ENCODE results near the gene SPEG. TPM values are rescaled to one million over a fixed set of nuclear protein-coding genes. Genes with fewer than 3 reads are reported as not detected.
A peak's percentile ranks its signal among the peaks of the same experiment; 100 is the strongest.

The SPEG gene
- total and polyA plus RNA-seq, 2 of the 13 experiments (the other 11 are each of a cell fraction or from before 2014, with no cell fraction given), result 0.18 to 0.24 TPM

- TF ChIP-seq ASH2L (IDR thresholded peaks at IDR 0.05; ENCODE audit: insufficient read length, low read depth, low read length) (no peak), HMGA1 (CRISPR knock-in tag; conservative IDR thresholded peaks at IDR 0.05) (no peak), ZNF335 (CRISPR knock-in tag; IDR thresholded peaks at IDR 0.05) (0 out of 2 replicates have a peak, but pooled peaks have one; percentile 7), ATRX (CRISPR knock-in tag; IDR thresholded peaks at IDR 0.05; ENCODE audit: borderline replicate concordance) (no peak; the same call in 1 of the 2 replicates), ZNF3 (CRISPR knock-in tag; IDR thresholded peaks at IDR 0.05) (no peak), ZNF574 (CRISPR knock-in tag; IDR thresholded peaks at IDR 0.05) (no peak), ZBTB37 (CRISPR knock-in tag; IDR thresholded peaks at IDR 0.05) (no peak), CREB3 (CRISPR knock-in tag; IDR thresholded peaks at IDR 0.05) (no peak; the same call in 1 of the 2 replicates), ZNF547 (CRISPR knock-in tag; IDR thresholded peaks at IDR 0.05) (no peak), NR2F2 (IDR thresholded peaks at IDR 0.05; ENCODE audit: borderline replicate concordance, low read depth) (no peak), PHF20 (CRISPR knock-in tag; IDR thresholded peaks at IDR 0.05) (no peak), RFX3 (CRISPR knock-in tag; IDR thresholded peaks at IDR 0.05) (no peak), ZNF326 (CRISPR knock-in tag; IDR thresholded peaks at IDR 0.05; ENCODE audit: borderline replicate concordance) (no peak), SRY (CRISPR knock-in tag; IDR thresholded peaks at IDR 0.05) (peak; percentile 61; the same call in 1 of the 2 replicates), ZNF720 (CRISPR knock-in tag; IDR thresholded peaks at IDR 0.05) (no peak), ZNF512 (CRISPR knock-in tag; IDR thresholded peaks at IDR 0.05) (peak; percentile 72; the same call in 1 of the 2 replicates), NCOA2 (CRISPR knock-in tag; IDR thresholded peaks at IDR 0.05) (no peak; the same call in 1 of the 2 replicates), RBAK (CRISPR knock-in tag; IDR thresholded peaks at IDR 0.05) (peak; percentile 26; the same call in 1 of the 2 replicates), ZNF605 (CRISPR knock-in tag; IDR thresholded peaks at IDR 0.05) (peak; percentile 56; the same call in 1 of the 2 replicates), BATF2 (CRISPR knock-in tag; IDR thresholded peaks at IDR 0.05) (no peak), ZNF24 (IDR thresholded peaks at IDR 0.05) (no peak), PHF5A (CRISPR knock-in tag; IDR thresholded peaks at IDR 0.05; ENCODE audit: low read depth, unreplicated experiment) (no peak), ZNF781 (CRISPR knock-in tag; IDR thresholded peaks at IDR 0.05; ENCODE audit: borderline replicate concordance, not compliant biosample characterization) (no peak)
These were observed 63.0 kb downstream of the SPEG start (continued) for GRCh38 chr2:219497495-219498279.
